GM12872 (cell line): ENCODE results near the gene PPM1D.

Source experiments
- CTCF ChIP-seq: IDR thresholded peaks from 3 replicates; pipeline ENCODE4 v1.5.1; 2011; ENCODE audit warnings: low read depth, mild to moderate bottlenecking, low read length, moderate library complexity; ENCODE audit not compliant: insufficient read depth

PPM1D gene

GRCh38 chr17:60623415-60623814 lies 23.4 kb downstream of the PPM1D start:
- TF ChIP-seq CTCF, result no peak

- TF ChIP-seq CTCF, result no peak
Observed at GRCh38 chr17:60627124-60627523, 27.1 kb downstream of the PPM1D start.

- TF ChIP-seq CTCF, result no peak
Observed at GRCh38 chr17:60628252-60628889, 28.4 kb downstream of the PPM1D start.

- TF ChIP-seq CTCF, result no peak
Observed at GRCh38 chr17:60629120-60629519, 29.1 kb downstream of the PPM1D start.

GRCh38 chr17:60630352-60630751 lies 30.4 kb downstream of the PPM1D start:
- TF ChIP-seq CTCF, result no peak

- TF ChIP-seq CTCF, result no peak
Observed at GRCh38 chr17:60631119-60631518, 31.1 kb downstream of the PPM1D start.

- TF ChIP-seq CTCF, result no peak
Observed at GRCh38 chr17:60637683-60638082, 37.7 kb downstream of the PPM1D start.

- TF ChIP-seq CTCF, result no peak
Observed at GRCh38 chr17:60639019-60639330, 39.0 kb downstream of the PPM1D start.
